ENCODE results near the gene RAMACL.

DNA sequence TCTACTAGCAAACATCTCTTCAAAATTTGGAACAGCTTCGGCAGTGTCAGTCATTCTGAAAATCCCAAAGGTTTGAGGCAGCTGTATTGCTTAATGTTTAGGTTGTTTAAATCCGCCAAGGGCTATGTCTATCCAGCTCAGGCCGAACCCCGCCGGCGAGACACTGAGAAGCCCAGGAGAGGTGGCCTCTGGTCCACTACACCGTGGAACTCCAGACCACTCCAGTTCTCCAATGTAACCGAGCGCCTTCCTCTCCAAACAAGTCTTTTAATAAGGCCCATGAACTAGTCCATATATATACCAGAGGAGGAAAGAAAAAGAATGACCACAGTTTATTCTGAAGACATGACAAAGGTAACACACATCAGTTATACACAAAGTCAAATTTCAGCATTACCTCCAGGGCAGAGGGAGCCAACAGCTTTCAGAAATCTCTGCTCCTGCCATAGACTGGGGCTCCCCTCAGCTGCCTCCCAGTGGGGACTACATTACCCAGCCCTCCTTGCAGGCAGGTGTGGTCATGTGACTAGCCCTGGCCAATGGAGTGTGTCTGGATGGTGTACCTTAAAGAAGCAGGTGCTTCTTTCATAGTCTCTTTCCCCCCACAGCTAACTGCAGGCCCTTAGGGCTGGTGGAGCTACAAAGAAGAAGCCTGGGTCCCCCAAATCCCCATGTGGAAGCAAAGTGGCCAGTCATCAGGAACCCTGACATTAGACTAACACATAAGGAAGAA is at the start of gene RAMACL:
- TF ChIP-seq MAX (IDR thresholded peaks at IDR 0.05) (no peak), REST (IDR thresholded peaks at IDR 0.05; ENCODE audit: low read depth) (no peak), CTCF (IDR thresholded peaks at IDR 0.05 in 2 of 3, conservative IDR thresholded peaks at IDR 0.05 in 1 of 3; ENCODE audit: borderline replicate concordance in 1 of 3, insufficient read depth in 1 of 3, low read depth in 2 of 3, low read length in 2 of 3) (no peak), POLR2A (IDR thresholded peaks at IDR 0.05; ENCODE audit: borderline replicate concordance, extremely low read depth, insufficient read depth, insufficient read length) (no peak), JUND (IDR thresholded peaks at IDR 0.05) (no peak), SIN3A (IDR thresholded peaks at IDR 0.05; ENCODE audit: low read depth) (no peak), SRF (IDR thresholded peaks at IDR 0.05; ENCODE audit: low read depth) (no peak), CBX3 (IDR thresholded peaks at IDR 0.05; ENCODE audit: low read depth) (no peak), POLR2AphosphoS5 (IDR thresholded peaks at IDR 0.05; ENCODE audit: low read depth, low read length) (no peak), EZH2 (IDR thresholded peaks at IDR 0.05) (no peak), CEBPB (IDR thresholded peaks at IDR 0.05; ENCODE audit: low read depth) (no peak), EZH2phosphoT487 (IDR thresholded peaks at IDR 0.05; ENCODE audit: borderline replicate concordance) (no peak), SP1 (IDR thresholded peaks at IDR 0.05; ENCODE audit: low read depth) (peak; percentile 97)

Data from HCT116 (cell line).